GM12892 (cell line): ENCODE measurements around the gene NPFF.
"Not testable (repeated sequence)": the region's sequence is repeated elsewhere in the genome, so short reads cannot be mapped to it uniquely, and the experiment has no call there.

Experiments used
- POLR2A ChIP-seq: IDR thresholded peaks from 2 replicates; pipeline ENCODE4 v1.6.1; 2011; ENCODE audit warnings: low read depth, low read length, control low read depth
- TAF1 ChIP-seq: IDR thresholded peaks from 2 replicates; pipeline ENCODE4 v1.6.1; 2011; ENCODE audit warnings: low read depth, mild to moderate bottlenecking, control low read depth, low read length, borderline replicate concordance

DNA sequence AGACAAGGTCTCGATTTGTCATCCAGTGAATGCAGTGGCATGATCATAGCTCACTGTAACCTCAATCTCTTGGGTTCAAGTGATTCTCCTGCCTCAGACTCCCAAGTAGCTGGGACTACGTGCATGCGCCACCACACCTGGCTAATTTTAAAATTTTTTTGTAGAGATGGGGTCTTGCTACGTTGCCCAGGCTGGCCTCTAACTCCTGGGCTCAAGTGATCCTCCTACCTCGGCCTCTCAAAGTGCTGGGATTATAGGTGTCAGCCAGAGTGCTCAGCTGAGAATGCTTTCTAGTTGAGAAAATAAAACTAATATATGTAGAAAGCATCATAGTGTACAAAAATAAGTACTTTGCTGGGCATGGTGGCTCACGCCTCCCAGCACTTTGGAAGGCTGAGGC, 41.1 kb upstream of the NPFF start:
- TF ChIP-seq POLR2A, TAF1: not testable (repeated sequence)
